IMR-90 (cell line): ENCODE data around the gene ZNF646. TPM values are rescaled to one million over a fixed set of nuclear protein-coding genes. Genes with fewer than 3 reads are reported as not detected.

ENCODE experiments used
- ATAC-seq: fragments of 200-7000 bp; cut with Tn5 transposase; 2 replicates; pipeline ENCODE4 v1.9.1; 2020; ENCODE audit warnings: low read depth, mild to moderate bottlenecking, moderate library complexity
- BruUV-seq: library from RNA; stranded (reverse); fragments of 400-500 nt; replicated peaks from 2 replicates; lab custom pipeline; 2021; lab: Mats Ljungman, UMichigan
- CTCF ChIA-PET: fragments of 300-600 bp; formaldehyde crosslinking; extraction: SDS; loops from one replicate; lab custom pipeline; 2021; ENCODE audit warnings: antibody characterized with exemption; lab: Yijun Ruan, JAX
- POLR2A ChIA-PET: fragments of 300-600 bp; sonication (Branson Sonifier 250); formaldehyde crosslinking; loops from one replicate; lab custom pipeline; 2022; ENCODE audit warnings: antibody characterized with exemption; ENCODE audit not compliant: unreplicated experiment; lab: Charles Lee
- DNase-seq: peaks from one replicate; pipeline ENCODE4 v3.0.0; 2013
- H2AFZ ChIP-seq: replicated peaks from 2 replicates; pipeline ENCODE3; 2013; ENCODE audit warnings: low read length, mild to moderate bottlenecking; ENCODE audit not compliant: poor library complexity
- H2AK5ac ChIP-seq: 2 replicates; pipeline ENCODE4 v1.6.1; 2013; ENCODE audit warnings: low read depth, low read length, inconsistent platforms
- H2AK9ac ChIP-seq: replicated peaks from 2 replicates; pipeline ENCODE3; 2013; ENCODE audit warnings: mild to moderate bottlenecking, low read depth, low read length, moderate library complexity; ENCODE audit not compliant: poor library complexity
- H2BK120ac ChIP-seq: 2 replicates; pipeline ENCODE4 v1.6.1; 2013; ENCODE audit warnings: low read depth, low read length, inconsistent platforms
- H2BK15ac ChIP-seq: 3 replicates; pipeline ENCODE4 v1.6.1; 2013; ENCODE audit warnings: low read depth, low read length, inconsistent platforms
- H2BK20ac ChIP-seq: 2 replicates; pipeline ENCODE4 v1.6.1; 2013; ENCODE audit warnings: low read depth, mild to moderate bottlenecking, inconsistent platforms, low read length, moderate library complexity
- H2BK5ac ChIP-seq: 2 replicates; pipeline ENCODE4 v1.6.1; 2013; ENCODE audit warnings: mild to moderate bottlenecking, low read depth, low read length, inconsistent platforms; ENCODE audit not compliant: poor library complexity, severe bottlenecking
- H3K14ac ChIP-seq: replicated peaks from 2 replicates; pipeline ENCODE4 v1.6.1; 2013; ENCODE audit warnings: low read depth, low read length, inconsistent platforms
- H3K18ac ChIP-seq: 2 replicates; pipeline ENCODE4 v1.6.1; 2013; ENCODE audit warnings: low read depth, low read length, control low read depth
- H3K23ac ChIP-seq: 2 replicates; pipeline ENCODE4 v1.6.1; 2013; ENCODE audit warnings: low read depth, low read length, inconsistent platforms
- H3K27ac ChIP-seq: 2 replicates; pipeline ENCODE4 v1.5.1; 2013; ENCODE audit warnings: mild to moderate bottlenecking, control low read depth, low read length; ENCODE audit not compliant: insufficient read depth
- H3K27me3 ChIP-seq: 2 replicates; pipeline ENCODE4 v1.6.1; 2013; ENCODE audit warnings: low read length; ENCODE audit not compliant: control insufficient read depth, insufficient read depth
- H3K36me3 ChIP-seq: 2 replicates; pipeline ENCODE4 v1.6.1; 2013; ENCODE audit warnings: low read length, mixed read lengths; ENCODE audit not compliant: control insufficient read depth, insufficient read depth
- H3K4ac ChIP-seq: 2 replicates; pipeline ENCODE4 v1.6.1; 2013; ENCODE audit warnings: low read depth, low read length, inconsistent platforms
- H3K4me1 ChIP-seq: 2 replicates; pipeline ENCODE4 v1.6.1; 2013; ENCODE audit warnings: low read length, mixed read lengths; ENCODE audit not compliant: control insufficient read depth, insufficient read depth
- H3K4me2 ChIP-seq: 2 replicates; pipeline ENCODE4 v1.6.1; 2013; ENCODE audit warnings: low read depth, mild to moderate bottlenecking, control low read depth, low read length, moderate library complexity
- H3K4me3 ChIP-seq: 2 replicates; pipeline ENCODE4 v1.5.1; 2013; ENCODE audit warnings: low read depth, mild to moderate bottlenecking, control low read depth, low read length, moderate library complexity; ENCODE audit not compliant: insufficient read depth
- H3K56ac ChIP-seq: 2 replicates; pipeline ENCODE4 v1.6.1; 2013; ENCODE audit warnings: low read length, inconsistent platforms; ENCODE audit not compliant: insufficient read depth; ENCODE audit errors: extremely low read depth
- H3K79me1 ChIP-seq, 2 experiments: 2 replicates each; pipeline ENCODE4 v1.6.1; 2013; ENCODE audit warnings: low read length in 2 of 2, inconsistent platforms in 1 of 2, low read depth in 1 of 2
- H3K9ac ChIP-seq: 2 replicates; pipeline ENCODE4 v1.6.1; 2013; ENCODE audit warnings: low read depth, low read length, control low read depth
- H3K9me1 ChIP-seq: 2 replicates; pipeline ENCODE4 v1.6.1; 2013; ENCODE audit warnings: low read length, inconsistent platforms; ENCODE audit not compliant: insufficient read depth
- H3K9me3 ChIP-seq: 2 replicates; pipeline ENCODE4 v1.6.1; 2013; ENCODE audit warnings: low read length; ENCODE audit not compliant: control insufficient read depth, insufficient read depth
- H4K20me1 ChIP-seq: 2 replicates; pipeline ENCODE4 v1.6.1; 2013; ENCODE audit warnings: low read length, inconsistent platforms; ENCODE audit not compliant: insufficient read depth
- H4K5ac ChIP-seq: 2 replicates; pipeline ENCODE4 v1.6.1; 2013; ENCODE audit warnings: mild to moderate bottlenecking, low read depth, low read length, control low read depth
- H4K8ac ChIP-seq, 2 experiments: 2 replicates each; pipeline ENCODE4 v1.6.1; 2013; ENCODE audit warnings: low read depth in 2 of 2, low read length in 2 of 2, control low read depth in 1 of 2, inconsistent platforms in 1 of 2
- H4K91ac ChIP-seq: 2 replicates; pipeline ENCODE4 v1.6.1; 2013; ENCODE audit warnings: low read depth, low read length, inconsistent platforms; ENCODE audit not compliant: insufficient read depth
- BHLHE40 ChIP-seq: fragments of 150-350 bp; IDR thresholded peaks from 2 replicates; pipeline ENCODE4 v1.6.1; 2016; ENCODE audit warnings: mild to moderate bottlenecking, low read depth, low read length
- CEBPB ChIP-seq: IDR thresholded peaks from 2 replicates; pipeline ENCODE4 v1.6.1; 2012; ENCODE audit warnings: low read depth, low read length, improper control_type of control experiment
- CHD1 ChIP-seq: IDR thresholded peaks from 2 replicates; pipeline ENCODE4 v1.6.1; 2012; ENCODE audit warnings: low read depth, low read length, improper control_type of control experiment
- CTCF ChIP-seq: conservative IDR thresholded peaks from 2 replicates; pipeline ENCODE4 v1.5.1; 2012; ENCODE audit warnings: mild to moderate bottlenecking, low read depth, low read length, improper control_type of control experiment
- FOS ChIP-seq: fragments of 150-350 bp; IDR thresholded peaks from 2 replicates; pipeline ENCODE4 v1.6.1; 2016; ENCODE audit warnings: low read depth, low read length
- MAFK ChIP-seq: IDR thresholded peaks from 2 replicates; pipeline ENCODE4 v1.6.1; 2012; ENCODE audit warnings: low read depth, low read length, improper control_type of control experiment
- MAZ ChIP-seq: IDR thresholded peaks from 2 replicates; pipeline ENCODE4 v1.6.1; 2012; ENCODE audit warnings: low read depth, mild to moderate bottlenecking, low read length, improper control_type of control experiment, moderate library complexity, borderline replicate concordance
- MXI1 ChIP-seq: IDR thresholded peaks from 2 replicates; pipeline ENCODE4 v1.6.1; 2012; ENCODE audit warnings: low read depth, mild to moderate bottlenecking, low read length, moderate library complexity, borderline replicate concordance
- NFE2L2 ChIP-seq: fragments of 150-350 bp; IDR thresholded peaks from 2 replicates; pipeline ENCODE4 v1.6.1; 2016; ENCODE audit warnings: low read depth, mild to moderate bottlenecking, low read length
- POLR2A ChIP-seq: IDR thresholded peaks from 2 replicates; pipeline ENCODE4 v1.6.1; 2012; ENCODE audit warnings: mild to moderate bottlenecking, low read depth, low read length
- RAD21 ChIP-seq: IDR thresholded peaks from 2 replicates; pipeline ENCODE4 v1.6.1; 2012; ENCODE audit warnings: low read length, improper control_type of control experiment
- RCOR1 ChIP-seq: IDR thresholded peaks from 2 replicates; pipeline ENCODE4 v1.6.1; 2012; ENCODE audit warnings: mild to moderate bottlenecking, low read length, improper control_type of control experiment; ENCODE audit not compliant: insufficient replicate concordance
- RFX5 ChIP-seq: IDR thresholded peaks from 2 replicates; pipeline ENCODE4 v1.8.0; 2012; ENCODE audit warnings: low read depth, mild to moderate bottlenecking, low read length, moderate library complexity
- SMC3 ChIP-seq: fragments of 150-350 bp; IDR thresholded peaks from 2 replicates; pipeline ENCODE4 v1.6.1; 2016; ENCODE audit warnings: low read depth, mild to moderate bottlenecking, antibody characterized with exemption, low read length, moderate library complexity
- WGBS, 2 experiments: methylation state at CpG; one replicate each; pipeline versions ENCODE4 v1.1.5 to v1.1.7; 2013; ENCODE audit warnings: missing lambda C conversion rate in 2 of 2; ENCODE audit not compliant: insufficient read length in 1 of 2; ENCODE audit errors: extremely low coverage in 2 of 2; 5-methylcytosine and 5-hydroxymethylcytosine counted together
- dilution Hi-C: fragments of 300-500 bp; cut with HindIII; formaldehyde crosslinking; loops from one replicate; pipeline ENCODE4 v1.14.3; 2018; ENCODE audit warnings: low sequenced_read_pairs; ENCODE audit not compliant: unreplicated experiment
- in situ Hi-C: fragments of 300-500 bp; cut with MboI; formaldehyde crosslinking; loops from 3 replicates; pipeline ENCODE4 v1.14.3; 2019; ENCODE audit warnings: low sequenced_read_pairs, inconsistent platforms, mixed read lengths
- intact Hi-C: fragments of 100-400 bp; cut with micrococcal nuclease; formaldehyde crosslinking; loops from 2 replicates; pipeline ENCODE4 v1.10.0; 2022
- polyA plus RNA-seq, 3 experiments: library from polyadenylated mRNA; depleted of rRNA; stranded (reverse); fragments of >200 nt; gene quantifications; 2 replicates each; pipeline ENCODE4 v1.2.3, GENCODE V29; 2012; ENCODE audit warnings: low replicate concordance in 1 of 3
- total RNA-seq: library from RNA; depleted of rRNA; stranded (reverse); fragments of >200 nt; gene quantifications from 2 replicates; pipeline ENCODE4 v1.2.3, GENCODE V29; 2012
- TF ChIP-seq, protein P1 (sequence below): fragments of 150-350 bp; IDR thresholded peaks from 2 replicates; pipeline ENCODE4 v1.6.1; 2016; ENCODE audit warnings: low read depth, mild to moderate bottlenecking, low read length, moderate library complexity, borderline replicate concordance

ZNF646 gene
- total and polyA plus RNA-seq, 2 of the 4 experiments (the other 2 are of a cell fraction), result 4.9 to 6.8 TPM

DNA sequence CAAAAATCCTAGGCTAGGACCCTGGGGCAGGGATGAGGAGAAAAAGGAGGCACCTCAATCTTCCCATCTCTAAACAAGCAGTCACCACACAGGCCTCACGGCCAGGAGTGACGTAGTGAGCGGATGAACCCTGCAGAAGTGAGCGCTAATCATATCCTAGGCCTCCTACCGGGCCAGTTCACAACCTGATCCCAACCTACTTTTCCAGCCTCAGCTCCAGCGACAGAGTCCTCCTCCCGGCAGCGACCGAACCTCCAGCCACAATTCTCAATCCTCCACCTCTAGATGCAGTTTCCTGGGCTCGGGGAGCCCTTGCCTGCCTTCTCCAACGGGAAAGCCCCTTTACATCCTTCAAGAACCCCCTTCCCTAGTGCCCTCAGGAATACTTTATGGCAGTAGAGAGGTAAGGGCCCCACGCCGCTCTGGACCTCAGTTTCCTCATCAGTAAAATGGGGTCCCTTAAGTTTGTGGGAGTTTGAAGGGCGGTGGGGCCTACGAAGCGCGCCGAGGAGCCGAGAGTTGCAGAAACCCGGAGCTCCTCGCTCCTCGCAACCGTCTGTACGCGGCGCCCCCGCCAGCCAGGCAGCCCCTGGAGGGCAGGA, 1.6 kb upstream of the ZNF646 start:
- Histone ChIP-seq H3K18ac (peak overlapping the region; percentile 77), H2BK5ac (peak overlapping the region; percentile 88), H2BK15ac (0 out of 3 replicates have a peak overlapping the region, but pooled peaks have one; percentile 4), H3K79me1 (peaks cover 9 to 53% of the 10 kb centered on the region in 2 experiments), H3K4me2 (peak overlapping the region; percentile 88), H3K56ac (peak overlapping the region; percentile 87), H2AK9ac (peak overlapping the region; percentile 98), H3K27ac (peak overlapping the region; percentile 90), H3K4ac (peak overlapping the region; percentile 100), H3K27me3 (no peaks in the 10 kb centered on the region), H2AFZ (peak overlapping the region; percentile 91), H2BK20ac (no peak overlapping the region), H4K20me1 (no peaks in the 10 kb centered on the region; the same call in 1 of the 2 replicates), H3K36me3 (peaks cover 15% of the 10 kb centered on the region), H3K4me1 (peaks cover 6% of the 10 kb centered on the region), H2AK5ac (peak overlapping the region; percentile 93), H3K14ac (peak overlapping the region; percentile 98), H4K8ac (peak overlapping the region; percentile 83 to 98), H3K4me3 (peak overlapping the region; percentile 81), H4K91ac (peak overlapping the region; percentile 93), H3K9me1 (0 out of 2 replicates have a peak, but pooled peaks cover 6% of the 10 kb centered on the region), H3K23ac (peak overlapping the region; percentile 92), H3K9me3 (no peaks in the 10 kb centered on the region), H2BK120ac (peak overlapping the region; percentile 89), H3K9ac (peak overlapping the region; percentile 96), H4K5ac (peak overlapping the region; percentile 95)
- intact Hi-C loops, result loop anchor here (1.0 to 10.0 kb wide), 3 partner anchors 39 to 118 kb away; partner anchors contain the start of genes SETD1A and STX4
- dilution Hi-C loops, result no loop called here
- ATAC-seq (peak; percentile 4), DNase-seq (peak; percentile 69)
- ChIA-PET POLR2A (interaction anchor here (1.3 to 1.9 kb wide), 2 partner anchors 14 to 89 kb away, joined by 3 to 6 read pairs; no protein-coding TSS in a partner anchor), CTCF (no interaction called here)
- in situ Hi-C loops, result loop anchor here (10.0 kb wide), 1 partner anchor 392 kb away; no protein-coding TSS in a partner anchor
- BruUV-seq, result no TSS peak
- 0% methylated on average over 5 of the region's 27 CpGs; no CpG with 5 or more reads in 1 of the 2 experiments for WGBS, 2 experiments
- TF ChIP-seq CEBPB, result no peak
- no peak for TF ChIP-seq NFE2L2
- TF ChIP-seq CHD1, result no peak
- no peak for TF ChIP-seq MAFK
- TF ChIP-seq, protein P1, sequence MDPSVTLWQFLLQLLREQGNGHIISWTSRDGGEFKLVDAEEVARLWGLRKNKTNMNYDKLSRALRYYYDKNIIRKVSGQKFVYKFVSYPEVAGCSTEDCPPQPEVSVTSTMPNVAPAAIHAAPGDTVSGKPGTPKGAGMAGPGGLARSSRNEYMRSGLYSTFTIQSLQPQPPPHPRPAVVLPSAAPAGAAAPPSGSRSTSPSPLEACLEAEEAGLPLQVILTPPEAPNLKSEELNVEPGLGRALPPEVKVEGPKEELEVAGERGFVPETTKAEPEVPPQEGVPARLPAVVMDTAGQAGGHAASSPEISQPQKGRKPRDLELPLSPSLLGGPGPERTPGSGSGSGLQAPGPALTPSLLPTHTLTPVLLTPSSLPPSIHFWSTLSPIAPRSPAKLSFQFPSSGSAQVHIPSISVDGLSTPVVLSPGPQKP, result no peak
- TF ChIP-seq BHLHE40, result no peak
- no peak for TF ChIP-seq FOS
- TF ChIP-seq RFX5, result no peak
- TF ChIP-seq POLR2A, result no peak
- no peak for TF ChIP-seq RCOR1
- no peak for TF ChIP-seq SMC3
- TF ChIP-seq RAD21, result no peak
- TF ChIP-seq MAZ, result no peak
- TF ChIP-seq MXI1, result no peak
- TF ChIP-seq CTCF, result no peak
